Fibroblast of pulmonary artery (primary cell): ENCODE measurements around the gene RPTOR.

ENCODE experiments used
- DNase-seq: peaks from one replicate; pipeline ENCODE4 v3.0.0-alpha.2; 2010; ENCODE audit warnings: low read depth
- H3K4me3 ChIP-seq: replicated peaks from 2 replicates; pipeline ENCODE4 v1.5.1; 2011; ENCODE audit warnings: low read depth, mild to moderate bottlenecking, control low read depth, low read length, moderate library complexity
- TF ChIP-seq, protein P1 (sequence below): IDR thresholded peaks from 2 replicates; pipeline ENCODE4 v1.5.1; 2011; ENCODE audit warnings: mild to moderate bottlenecking, control low read depth, low read length, inconsistent platforms; ENCODE audit errors: missing control alignments

The RPTOR gene

DNA sequence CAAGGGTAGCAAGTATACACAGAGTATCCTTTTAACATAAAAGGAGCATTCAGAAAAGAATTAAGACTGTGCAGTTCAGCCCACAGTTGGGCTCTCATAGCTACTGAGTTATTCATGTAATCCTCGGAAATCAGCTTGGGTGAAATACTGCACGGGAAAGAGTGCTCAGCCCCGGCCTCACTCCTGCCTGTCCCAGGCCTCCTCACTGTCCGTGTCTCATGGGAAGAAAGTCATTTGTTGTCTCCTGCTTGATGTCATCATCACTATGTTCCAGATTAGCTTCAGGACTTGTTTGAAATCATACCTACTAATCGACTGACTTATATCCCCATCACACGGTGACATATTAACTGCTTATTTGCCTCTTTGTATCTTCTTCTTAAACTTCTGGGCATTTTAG, 223.8 kb downstream of the RPTOR start:
- TF ChIP-seq, protein P1, sequence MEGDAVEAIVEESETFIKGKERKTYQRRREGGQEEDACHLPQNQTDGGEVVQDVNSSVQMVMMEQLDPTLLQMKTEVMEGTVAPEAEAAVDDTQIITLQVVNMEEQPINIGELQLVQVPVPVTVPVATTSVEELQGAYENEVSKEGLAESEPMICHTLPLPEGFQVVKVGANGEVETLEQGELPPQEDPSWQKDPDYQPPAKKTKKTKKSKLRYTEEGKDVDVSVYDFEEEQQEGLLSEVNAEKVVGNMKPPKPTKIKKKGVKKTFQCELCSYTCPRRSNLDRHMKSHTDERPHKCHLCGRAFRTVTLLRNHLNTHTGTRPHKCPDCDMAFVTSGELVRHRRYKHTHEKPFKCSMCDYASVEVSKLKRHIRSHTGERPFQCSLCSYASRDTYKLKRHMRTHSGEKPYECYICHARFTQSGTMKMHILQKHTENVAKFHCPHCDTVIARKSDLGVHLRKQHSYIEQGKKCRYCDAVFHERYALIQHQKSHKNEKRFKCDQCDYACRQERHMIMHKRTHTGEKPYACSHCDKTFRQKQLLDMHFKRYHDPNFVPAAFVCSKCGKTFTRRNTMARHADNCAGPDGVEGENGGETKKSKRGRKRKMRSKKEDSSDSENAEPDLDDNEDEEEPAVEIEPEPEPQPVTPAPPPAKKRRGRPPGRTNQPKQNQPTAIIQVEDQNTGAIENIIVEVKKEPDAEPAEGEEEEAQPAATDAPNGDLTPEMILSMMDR = no peak
- H3K4me3 ChIP-seq = no peak overlapping the region
- DNase-seq = no peak

DNA sequence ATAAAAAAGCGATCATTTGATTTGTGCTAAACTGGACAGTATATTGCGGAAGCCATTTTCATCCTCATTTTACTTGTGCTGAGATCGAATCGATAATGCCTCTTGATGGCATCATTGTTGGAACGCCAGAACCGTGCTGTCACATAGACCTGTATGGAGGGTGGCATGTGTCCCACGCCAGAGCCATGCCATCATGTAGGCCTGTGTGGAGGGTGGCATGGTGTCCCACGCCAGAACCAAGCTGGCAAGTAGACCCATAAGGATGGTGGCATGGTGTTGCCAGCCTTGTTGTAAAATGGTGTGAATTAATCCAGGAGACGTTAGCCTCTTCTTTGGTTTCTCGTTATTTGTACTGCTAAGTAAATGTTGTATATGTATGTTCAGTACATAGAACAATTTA, 224.3 kb downstream of the RPTOR start:
- H3K4me3 ChIP-seq = no peak overlapping the region
- TF ChIP-seq, protein P1 = no peak
- no peak for DNase-seq

DNA sequence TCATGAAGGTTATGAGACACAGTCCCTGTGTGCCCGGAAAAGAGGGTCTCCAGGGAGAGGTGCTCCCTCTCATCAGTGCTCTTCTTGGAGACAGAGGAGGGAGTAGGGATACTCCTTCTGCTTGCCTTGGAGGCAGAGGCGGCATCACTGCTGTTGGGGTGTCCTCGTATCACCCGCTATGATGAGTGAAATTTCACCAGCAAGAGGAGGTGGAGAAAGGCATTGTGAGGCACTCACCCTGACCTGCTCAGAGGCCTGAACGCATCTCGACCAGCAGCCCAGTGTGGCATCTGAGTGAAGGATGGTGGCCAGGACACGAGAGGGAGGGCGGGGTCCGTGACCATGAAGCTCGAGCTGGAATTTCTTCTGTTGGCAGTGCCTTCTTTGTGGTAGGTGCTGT, 224.9 kb downstream of the RPTOR start:
- H3K4me3 ChIP-seq = no peak overlapping the region
- no peak for DNase-seq
- TF ChIP-seq, protein P1 = no peak

DNA sequence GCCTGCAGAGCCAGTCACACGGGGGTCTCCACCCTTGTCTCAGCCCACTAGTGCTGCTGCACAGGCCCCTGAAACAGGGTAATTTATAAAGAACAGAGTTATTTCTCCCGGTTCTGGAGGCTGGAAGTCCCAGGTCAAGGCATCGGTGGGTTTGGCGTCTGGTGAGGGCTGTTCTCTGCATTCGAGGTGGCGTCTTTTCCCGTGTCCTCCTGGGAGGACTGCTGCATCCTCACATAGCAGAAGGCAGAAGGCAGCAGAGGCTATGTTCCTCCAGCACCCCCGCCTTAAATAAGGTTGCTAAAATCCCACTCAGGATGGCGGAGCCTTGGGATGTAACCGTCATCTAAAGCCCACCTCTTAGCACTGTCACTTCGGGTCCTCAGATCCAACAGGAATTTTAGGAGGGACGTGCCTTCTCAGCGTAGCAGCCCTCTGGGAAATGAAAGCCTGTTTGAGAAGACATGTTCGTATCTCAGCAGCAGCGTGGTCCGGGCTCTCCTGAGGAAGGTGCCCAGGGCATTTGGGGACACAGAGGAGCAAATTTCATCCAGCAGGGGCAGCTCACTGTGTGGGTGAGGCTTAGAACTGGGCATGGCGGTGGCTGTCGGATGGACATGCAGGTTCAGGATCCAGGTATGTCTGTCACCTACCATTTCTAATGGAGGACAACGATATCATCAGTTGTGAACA, 225.4 kb downstream of the RPTOR start:
- TF ChIP-seq, protein P1 = no peak
- H3K4me3 ChIP-seq = no peak overlapping the region
- no peak for DNase-seq

DNA sequence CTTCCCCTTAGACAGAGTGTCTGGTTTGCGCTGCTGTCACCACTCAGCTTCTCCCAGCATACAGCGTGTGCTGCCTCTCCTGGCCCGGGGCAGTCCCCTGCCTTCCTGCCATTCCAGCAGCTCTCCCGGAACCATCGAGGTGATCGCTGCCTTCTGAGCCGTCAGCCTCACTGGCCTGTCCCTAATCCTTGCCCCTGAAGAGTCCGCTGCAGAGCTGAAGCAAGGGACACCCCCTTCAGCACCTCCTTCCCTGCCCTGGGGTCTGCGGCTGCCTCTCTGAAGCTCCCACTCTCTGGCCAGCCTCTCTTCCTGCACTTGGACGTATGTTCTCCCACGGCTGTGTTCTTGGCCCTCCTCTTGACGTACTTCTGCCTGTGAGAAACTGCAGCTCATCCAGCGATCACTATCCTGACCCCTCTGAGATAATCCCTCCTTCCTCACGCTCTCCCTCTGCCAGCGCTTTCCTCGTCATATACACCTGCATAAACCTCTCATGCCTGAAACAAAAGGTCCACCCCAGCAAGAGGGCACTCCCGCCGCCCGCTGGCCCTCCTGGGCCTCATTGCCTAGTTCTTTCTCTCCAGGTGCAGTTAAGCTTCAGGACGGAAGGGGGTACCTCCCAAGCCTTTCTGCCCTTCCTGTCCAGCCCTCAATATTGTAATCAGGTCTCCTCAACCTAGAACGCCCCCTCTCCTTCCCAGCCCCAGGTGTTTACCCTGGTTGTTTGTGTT, 226.4 kb downstream of the RPTOR start:
- no peak for DNase-seq
- no peak overlapping the region for H3K4me3 ChIP-seq
- TF ChIP-seq, protein P1 = no peak

DNA sequence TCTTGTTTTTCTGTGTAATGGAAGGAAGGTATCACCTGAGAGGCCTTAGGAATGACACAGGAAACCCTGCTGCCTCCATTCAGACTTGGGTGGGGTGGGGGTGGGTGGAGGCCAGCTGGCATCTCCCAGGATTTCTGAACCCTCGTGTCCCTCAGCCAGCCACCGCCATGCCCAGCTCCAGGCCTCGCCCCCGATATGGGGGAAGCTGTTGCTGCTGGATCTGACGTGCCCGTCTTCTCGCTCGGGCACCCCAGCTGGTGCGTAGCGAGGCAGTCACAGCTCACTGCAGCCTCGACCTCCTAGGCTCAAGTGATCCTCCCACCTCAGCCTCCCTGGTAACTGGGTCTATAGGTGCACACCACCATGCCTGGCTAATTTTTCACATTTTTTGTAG, 227.0 kb downstream of the RPTOR start:
- no peak for DNase-seq
- no peak overlapping the region for H3K4me3 ChIP-seq
- TF ChIP-seq, protein P1 = no peak

DNA sequence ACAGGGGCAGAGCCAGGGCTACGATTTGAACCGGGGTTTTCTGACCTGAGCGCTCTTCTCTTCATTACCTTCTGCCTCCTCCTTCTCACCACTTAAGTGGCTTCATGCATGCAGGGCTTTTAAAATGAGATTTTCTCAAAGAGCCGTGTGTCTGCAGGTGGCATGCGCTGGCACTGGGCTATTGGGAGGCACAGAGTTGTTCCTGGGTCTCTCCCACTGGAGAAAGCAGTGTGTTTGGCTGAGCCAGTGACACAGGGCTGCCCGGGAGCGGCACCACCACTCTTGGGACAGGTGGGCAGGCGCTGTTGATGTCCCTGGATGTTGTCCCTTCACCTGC, 228.2 kb downstream of the RPTOR start:
- TF ChIP-seq, protein P1 = no peak
- H3K4me3 ChIP-seq = no peak overlapping the region
- DNase-seq = no peak
